ENCODE results near the gene MEF2C.

Gene MEF2C

GRCh38 chr5:88674356-88675167 lies 208.4 kb downstream of the MEF2C start:
- TF ChIP-seq, protein P1, sequence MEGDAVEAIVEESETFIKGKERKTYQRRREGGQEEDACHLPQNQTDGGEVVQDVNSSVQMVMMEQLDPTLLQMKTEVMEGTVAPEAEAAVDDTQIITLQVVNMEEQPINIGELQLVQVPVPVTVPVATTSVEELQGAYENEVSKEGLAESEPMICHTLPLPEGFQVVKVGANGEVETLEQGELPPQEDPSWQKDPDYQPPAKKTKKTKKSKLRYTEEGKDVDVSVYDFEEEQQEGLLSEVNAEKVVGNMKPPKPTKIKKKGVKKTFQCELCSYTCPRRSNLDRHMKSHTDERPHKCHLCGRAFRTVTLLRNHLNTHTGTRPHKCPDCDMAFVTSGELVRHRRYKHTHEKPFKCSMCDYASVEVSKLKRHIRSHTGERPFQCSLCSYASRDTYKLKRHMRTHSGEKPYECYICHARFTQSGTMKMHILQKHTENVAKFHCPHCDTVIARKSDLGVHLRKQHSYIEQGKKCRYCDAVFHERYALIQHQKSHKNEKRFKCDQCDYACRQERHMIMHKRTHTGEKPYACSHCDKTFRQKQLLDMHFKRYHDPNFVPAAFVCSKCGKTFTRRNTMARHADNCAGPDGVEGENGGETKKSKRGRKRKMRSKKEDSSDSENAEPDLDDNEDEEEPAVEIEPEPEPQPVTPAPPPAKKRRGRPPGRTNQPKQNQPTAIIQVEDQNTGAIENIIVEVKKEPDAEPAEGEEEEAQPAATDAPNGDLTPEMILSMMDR (conservative IDR thresholded peaks at IDR 0.05; ENCODE audit: low read depth, low read length): no peak
- peak overlapping the region; percentile 26 for H3K4me3 ChIP-seq (ENCODE audit: low read depth, low read length)
- DNase-seq (ENCODE audit: low read depth): no peak

DNA sequence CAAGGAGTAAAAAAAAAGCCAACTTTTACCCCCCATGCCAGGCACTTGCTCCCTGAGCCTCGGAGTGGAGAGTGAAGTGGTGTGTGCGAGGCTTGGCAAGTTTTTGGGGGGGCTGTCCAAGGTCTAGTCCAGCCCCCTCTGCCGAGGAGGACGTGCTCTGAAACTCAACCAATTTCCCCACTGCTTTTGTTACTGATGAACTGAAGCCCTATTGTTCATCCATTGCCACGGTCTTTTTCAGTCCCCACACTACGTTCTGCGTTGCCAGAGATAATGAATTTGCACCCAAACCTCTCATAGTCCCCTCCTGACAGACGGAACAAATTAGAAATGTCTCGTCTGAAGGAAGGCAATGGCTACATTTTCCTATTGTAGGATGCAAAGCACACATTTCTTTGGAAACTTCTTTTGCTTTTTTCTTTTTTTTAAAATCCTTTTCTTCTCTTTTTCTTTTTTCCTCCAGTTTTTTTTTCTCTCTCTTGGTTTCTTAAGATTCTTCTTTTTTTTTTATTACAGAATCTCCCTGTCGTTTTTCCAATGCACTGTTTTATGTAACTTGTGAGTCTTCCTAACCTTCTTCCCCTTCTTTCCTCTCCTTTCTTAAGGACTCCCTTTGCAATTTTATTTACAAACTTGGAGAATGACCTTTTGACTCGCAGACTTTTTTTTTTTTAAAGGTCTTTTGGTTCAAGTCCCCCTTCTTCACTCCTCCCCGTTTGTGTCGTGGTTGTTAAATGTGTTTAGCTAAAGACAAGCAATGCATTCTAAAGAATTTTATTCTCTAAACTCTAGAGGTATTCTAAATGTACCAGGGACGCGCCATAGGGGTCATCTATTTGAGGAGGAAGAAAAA lies 209.5 kb downstream of the MEF2C start:
- TF ChIP-seq, protein P1 (conservative IDR thresholded peaks at IDR 0.05; ENCODE audit: low read depth, low read length): no peak
- no peak overlapping the region for H3K4me3 ChIP-seq (ENCODE audit: low read depth, low read length)

GRCh38 chr5:88672644-88673252 lies 210.2 kb downstream of the MEF2C start:
- DNase-seq (ENCODE audit: low read depth): no peak
- TF ChIP-seq, protein P1 (conservative IDR thresholded peaks at IDR 0.05; ENCODE audit: low read depth, low read length): no peak
- peak overlapping the region; percentile 7 for H3K4me3 ChIP-seq (ENCODE audit: low read depth, low read length)

More for the DNA sequence above, 209.5 kb downstream of the MEF2C start:
- DNase-seq (ENCODE audit: low read depth): no peak

DNA sequence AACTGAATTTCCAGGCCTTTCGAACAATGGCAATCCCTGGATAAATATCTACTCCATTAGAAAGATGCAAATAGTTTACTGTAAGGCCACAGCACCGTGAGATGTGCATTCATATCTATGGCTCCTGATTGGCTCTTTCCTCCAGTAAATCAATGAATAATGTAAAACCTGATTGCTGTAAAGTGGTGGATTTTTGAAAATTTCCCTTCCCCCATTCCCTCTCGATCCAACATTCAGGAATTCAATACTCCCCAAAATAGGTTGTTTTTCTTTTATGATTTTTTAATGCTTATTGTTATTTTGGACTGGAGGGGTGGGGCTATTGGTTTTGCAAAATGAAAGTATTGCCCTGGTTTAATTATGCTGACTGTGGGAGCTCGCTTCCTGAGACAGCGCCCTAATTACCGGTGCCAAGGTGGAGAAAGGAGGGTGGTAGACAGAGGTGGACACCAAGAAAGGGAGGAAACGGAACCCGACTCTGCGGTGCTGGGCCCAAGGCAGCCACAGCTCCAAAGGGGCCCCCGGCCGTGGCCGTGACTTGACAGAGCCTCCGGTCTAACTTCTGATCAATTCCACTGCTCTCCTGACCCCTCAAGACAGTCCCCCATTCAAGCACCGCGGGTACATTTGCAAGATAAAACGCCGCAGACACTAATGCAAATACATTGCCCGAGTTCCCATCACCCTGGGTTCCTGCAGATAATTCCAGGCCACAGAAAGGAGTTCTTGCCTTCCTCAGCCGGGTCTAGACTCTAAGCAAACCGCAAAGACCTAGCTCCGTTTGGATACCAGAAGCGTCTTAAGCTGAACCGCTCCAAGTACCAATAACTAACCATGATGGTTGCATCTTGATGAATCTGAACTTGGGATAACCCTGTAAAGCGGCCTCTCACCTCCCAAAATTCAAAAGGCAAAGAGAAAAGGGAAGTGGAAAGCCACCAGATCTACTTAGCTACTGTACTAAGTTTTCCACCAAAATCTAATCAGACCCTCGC lies 211.2 kb downstream of the MEF2C start:
- no peak for DNase-seq (ENCODE audit: low read depth)
- no peak overlapping the region for H3K4me3 ChIP-seq (ENCODE audit: low read depth, low read length)
- TF ChIP-seq, protein P1 (conservative IDR thresholded peaks at IDR 0.05; ENCODE audit: low read depth, low read length): no peak

DNA sequence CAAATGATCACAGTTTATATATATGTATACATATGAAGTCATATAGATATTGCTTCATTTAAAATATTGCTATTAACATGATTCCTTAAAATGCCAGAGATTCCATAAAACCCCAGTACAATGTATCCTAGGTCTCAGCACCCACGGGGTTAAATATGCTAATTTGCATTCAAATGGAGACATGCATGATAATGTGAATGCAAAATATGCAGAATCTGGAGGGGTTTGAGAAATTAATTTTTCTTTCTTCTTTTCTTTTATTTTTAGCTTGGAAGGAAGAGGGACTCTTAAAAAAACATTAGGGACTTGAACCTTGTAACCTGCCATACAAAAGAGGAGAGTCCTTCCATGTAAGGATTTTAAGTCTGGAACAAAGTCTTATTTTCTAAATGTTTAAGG lies 211.9 kb downstream of the MEF2C start:
- H3K4me3 ChIP-seq (ENCODE audit: low read depth, low read length): no peak overlapping the region
- DNase-seq (ENCODE audit: low read depth): no peak
- TF ChIP-seq, protein P1 (conservative IDR thresholded peaks at IDR 0.05; ENCODE audit: low read depth, low read length): no peak

GRCh38 chr5:88670461-88670860 lies 212.5 kb downstream of the MEF2C start:
- H3K4me3 ChIP-seq (ENCODE audit: low read depth, low read length): no peak overlapping the region
- TF ChIP-seq, protein P1 (conservative IDR thresholded peaks at IDR 0.05; ENCODE audit: low read depth, low read length): no peak
- no peak for DNase-seq (ENCODE audit: low read depth)
